T follicular helper cell (primary cell): ENCODE data around the gene ZNF598.
"Not testable (repeated sequence)": the region's sequence is repeated elsewhere in the genome, so short reads cannot be mapped to it uniquely, and the experiment has no call there.

Experiments used
- DNase-seq: peaks from one replicate; pipeline ENCODE4 v3.0.0-alpha.2; 2020; ENCODE audit warnings: low read depth

The ZNF598 gene

DNA sequence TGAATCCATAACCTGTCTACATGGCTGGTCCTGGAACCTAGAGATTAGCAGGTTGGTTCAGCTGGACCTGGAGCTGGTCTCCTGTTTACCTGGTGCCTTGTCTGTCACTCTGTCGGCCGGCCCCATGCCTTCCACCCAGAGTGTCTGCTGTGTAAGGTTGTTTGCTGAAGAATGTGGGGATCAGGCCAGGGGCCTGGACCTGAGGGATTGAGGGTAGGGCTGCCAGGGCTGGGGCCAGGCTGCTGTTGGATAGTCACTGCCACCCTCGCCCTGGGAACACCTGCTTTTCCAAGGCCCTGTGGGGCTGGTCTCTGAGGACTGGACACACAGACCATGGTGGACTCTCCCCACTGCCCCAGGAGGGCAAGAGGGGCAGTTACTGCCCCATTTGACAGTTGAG, 18.5 kb upstream of the ZNF598 start:
- DNase-seq = no peak

DNA sequence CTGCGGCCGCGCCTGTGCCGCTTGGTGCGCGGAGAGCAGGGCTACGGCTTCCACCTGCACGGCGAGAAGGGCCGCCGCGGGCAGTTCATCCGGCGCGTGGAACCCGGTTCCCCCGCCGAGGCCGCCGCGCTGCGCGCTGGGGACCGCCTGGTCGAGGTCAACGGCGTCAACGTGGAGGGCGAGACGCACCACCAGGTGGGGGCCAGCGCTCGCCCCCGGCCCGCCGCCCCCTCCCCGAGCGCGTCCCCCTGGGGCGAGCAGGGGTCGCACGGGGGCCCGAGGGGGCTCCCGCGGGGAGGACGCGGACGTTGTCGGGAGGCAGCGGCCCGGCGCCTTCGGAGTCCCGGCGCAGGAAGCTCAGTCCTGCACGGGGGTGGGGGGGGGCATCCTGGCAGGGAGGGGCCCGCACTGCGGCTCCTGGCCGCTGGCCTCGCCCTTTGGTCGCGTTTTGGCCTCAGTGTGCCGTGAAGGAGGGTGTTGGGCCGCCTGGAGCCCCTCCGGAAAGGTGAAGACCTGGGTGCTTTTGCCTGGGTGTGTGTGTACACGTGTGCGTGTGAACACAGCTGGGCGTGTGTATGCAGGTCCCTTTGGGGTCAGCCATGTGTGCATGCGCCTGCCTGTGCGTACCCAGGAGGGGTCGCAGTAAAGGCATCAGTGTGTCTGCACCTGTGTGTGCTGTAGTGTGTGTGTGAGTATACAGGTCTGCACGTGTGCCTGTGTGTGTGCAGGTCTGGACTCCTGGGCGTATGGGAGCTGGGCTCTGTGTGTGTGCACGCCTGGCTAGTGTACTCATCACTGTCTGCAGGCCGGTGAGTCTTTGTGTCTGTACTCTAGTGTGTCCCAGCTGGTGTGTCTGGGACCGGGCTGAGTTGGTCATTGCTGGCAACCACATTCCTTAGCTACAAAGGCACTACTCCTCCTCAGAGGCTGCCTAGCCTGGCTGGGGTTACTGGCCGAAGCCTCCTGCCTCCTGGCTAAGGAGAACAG, 17.7 kb upstream of the ZNF598 start:
- DNase-seq = no peak

- DNase-seq = no peak
Observed at GRCh38 chr16:2026461-2027023, 16.9 kb upstream of the ZNF598 start, which contains the start of gene NHERF2. NHERF2 (plus strand) TSS chr16:2026902; CDS start chr16:2027006, 104 bp downstream.

DNA sequence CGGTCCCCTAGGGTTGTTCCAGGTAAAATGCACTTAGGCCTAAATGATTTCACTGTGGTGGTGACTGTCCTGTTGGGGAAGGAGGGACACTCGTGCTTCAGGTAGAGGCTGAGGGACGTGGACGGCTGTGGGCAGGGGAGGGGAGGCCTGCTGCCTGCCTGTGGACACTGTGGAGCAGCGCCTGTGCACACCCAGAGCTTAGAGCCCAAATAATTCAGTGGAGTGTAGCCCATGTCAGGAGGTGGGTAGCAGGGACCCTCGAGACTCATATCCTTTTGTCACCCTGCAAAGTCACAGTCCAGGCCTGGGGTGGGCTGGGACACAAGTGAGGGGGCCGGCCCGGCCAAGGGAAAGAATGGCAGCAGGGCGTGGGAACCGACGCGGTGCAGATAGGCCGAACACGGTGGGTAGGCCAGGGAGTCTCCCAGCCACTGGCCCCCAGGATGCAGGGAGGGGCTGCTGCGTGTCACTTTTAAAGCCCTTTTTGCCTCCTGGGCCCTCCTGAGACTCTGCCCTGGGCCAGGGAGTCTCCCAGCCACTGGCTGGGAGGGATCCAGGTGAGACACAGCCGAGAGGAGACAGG, 16.3 kb upstream of the ZNF598 start:
- DNase-seq = no peak

GRCh38 chr16:2025251-2025650, 15.6 kb upstream of the ZNF598 start:
- DNase-seq = no peak

GRCh38 chr16:2024032-2024420, 14.4 kb upstream of the ZNF598 start:
- DNase-seq = no peak

- DNase-seq = peak; percentile 93
Observed at GRCh38 chr16:2023092-2024031, 13.7 kb upstream of the ZNF598 start.

DNA sequence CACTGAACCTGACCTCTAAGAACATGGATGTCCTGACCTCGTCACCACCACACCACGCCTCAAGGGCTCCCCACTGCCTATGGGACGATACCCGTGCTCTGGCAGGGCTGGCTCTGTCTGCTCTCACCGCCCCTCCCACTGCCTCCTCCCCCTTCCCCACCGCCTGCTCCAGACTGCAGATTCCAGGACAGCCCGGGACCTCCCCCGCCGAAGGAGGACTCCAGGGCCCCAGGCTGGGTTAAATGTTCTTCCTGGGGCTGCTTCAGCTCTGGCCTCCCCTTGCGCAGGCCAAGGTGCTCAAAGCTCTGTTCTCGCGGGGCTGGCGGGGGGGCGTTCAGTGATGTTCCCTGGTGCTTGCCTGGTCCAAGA, 13.1 kb upstream of the ZNF598 start:
- no peak for DNase-seq

DNA sequence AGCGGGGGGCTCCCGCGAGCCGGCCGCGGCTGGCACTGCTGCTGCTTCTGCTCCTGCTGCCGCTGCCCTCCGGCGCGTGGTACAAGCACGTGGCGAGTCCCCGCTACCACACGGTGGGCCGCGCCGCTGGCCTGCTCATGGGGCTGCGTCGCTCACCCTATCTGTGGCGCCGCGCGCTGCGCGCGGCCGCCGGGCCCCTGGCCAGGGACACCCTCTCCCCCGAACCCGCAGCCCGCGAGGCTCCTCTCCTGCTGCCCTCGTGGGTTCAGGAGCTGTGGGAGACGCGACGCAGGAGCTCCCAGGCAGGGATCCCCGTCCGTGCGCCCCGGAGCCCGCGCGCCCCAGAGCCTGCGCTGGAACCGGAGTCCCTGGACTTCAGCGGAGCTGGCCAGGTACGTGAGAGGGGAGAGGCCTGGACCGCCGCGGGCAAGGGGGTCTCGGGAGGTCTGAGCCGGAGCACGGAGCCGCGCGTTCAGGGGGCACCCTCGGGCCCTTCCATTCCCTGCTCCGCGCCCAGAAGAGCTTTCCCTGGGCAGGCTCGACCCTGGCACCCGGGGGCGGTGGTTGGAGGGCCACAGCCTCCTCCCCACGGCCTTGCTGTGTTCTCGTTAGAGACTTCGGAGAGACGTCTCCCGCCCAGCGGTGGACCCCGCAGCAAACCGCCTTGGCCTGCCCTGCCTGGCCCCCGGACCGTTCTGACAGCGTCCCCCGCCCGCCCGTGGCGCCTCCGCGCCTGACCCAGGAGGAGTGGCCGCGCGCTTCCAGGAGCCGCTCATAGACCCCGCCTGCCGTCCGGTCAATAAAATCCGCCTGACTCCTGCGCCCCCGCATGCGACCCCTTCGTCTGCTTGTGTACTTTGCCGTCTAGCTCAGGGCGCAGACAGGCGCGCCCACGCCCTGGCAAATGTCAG, 10.6 kb upstream of the ZNF598 start:
- no peak for DNase-seq

GRCh38 chr16:2019518-2019920, 9.9 kb upstream of the ZNF598 start, which contains the start of gene NPW:
NPW (plus strand) TSS chr16:2019785.
- DNase-seq = no peak

GRCh38 chr16:2016407-2016922, 6.8 kb upstream of the ZNF598 start:
- no peak for DNase-seq

GRCh38 chr16:2015947-2016208, 6.3 kb upstream of the ZNF598 start:
- no peak for DNase-seq

DNA sequence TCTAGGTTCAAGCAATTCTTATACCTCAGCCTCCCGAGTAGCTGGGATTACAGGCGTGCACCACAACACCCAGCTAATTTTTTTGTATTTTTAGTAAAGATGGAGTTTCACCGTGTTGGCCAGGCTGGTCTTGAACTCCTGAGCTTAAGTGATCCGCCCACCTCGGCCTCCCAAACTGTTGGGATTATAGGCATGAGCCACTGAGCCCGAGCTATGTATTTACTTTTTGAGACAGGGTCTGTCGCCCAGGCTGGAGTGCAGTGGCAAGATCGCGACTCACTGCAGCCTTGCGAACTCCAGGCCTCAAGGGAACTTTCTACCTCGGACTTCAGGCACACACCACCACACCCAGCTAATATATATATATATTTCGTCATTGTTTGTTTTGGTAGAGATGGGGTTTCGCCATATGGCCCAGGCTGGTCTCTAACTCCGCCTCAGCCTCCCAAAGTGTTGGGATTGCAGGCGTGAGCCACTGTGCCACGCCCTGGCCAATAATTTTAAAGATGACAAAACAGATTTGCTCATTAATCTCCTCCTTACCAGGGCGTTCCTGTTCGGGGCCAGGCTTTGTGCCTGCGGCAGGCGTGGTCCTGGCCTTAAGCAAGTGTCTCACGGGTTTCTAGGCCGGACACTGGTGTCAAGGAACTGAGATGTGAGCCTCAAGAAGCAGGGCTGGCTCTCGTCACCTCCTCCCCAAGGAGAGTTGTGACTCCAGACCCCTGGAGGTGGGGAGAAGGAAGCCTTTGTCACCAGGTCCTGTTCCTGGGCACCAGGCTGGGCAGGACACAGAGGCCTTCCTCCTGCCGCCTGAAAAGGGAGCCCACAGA, 5.7 kb upstream of the ZNF598 start:
- no peak for DNase-seq

DNA sequence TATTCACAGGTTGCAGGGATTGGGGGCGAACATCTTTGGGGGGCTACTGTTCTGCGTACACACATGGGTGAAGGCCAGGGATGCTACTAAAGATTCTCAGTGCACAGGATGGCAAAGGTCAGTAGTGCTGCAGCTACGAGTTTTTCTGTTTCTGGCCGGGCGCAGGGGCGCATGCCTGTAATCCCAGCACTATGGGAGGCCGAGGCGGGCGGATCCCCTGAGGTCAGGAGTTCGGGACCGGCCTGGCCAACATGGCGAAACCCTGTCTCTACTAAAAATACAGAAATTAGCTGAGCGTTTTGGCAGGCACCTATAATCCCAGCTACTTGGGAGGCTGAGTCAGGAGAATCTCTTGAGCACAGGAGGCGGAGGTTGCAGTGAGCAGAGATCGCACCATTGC, 3.9 kb upstream of the ZNF598 start:
- no peak for DNase-seq

GRCh38 chr16:2011726-2012125, 2.1 kb upstream of the ZNF598 start:
- DNase-seq = not testable (repeated sequence)

DNA sequence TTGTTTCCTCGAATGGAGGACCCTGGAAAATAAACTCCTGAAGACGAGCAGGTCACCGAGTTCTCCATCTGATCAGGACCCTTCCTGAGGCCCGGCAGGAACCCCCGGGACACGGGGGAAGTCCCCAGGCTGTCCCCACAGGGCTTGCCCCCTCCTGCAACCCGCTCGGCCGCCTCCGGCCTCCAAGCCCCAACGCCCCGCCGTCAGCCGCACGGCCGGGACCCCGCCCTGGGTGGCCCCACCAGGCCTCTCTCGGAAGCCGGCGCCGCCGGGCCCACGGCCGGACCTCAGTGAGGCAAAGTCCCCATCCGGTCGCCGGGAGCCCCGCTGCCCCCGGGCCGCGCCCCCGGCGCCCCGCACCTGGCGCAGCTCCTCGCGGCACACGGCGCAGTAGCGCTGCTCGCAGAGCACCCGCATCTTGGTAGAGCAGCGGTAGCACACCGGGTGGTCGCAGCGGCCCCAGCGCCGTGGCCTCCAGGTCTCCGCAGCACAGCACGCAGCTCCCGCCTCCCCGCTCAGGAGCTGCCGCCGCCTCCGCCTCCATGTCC, 383 bp downstream of the ZNF598 start:
- no peak for DNase-seq

GRCh38 chr16:2008631-2009163, 924 bp downstream of the ZNF598 start:
- no peak for DNase-seq

GRCh38 chr16:2008009-2008526, 1.6 kb downstream of the ZNF598 start:
- DNase-seq = no peak
